Measurements from ENCODE around the gene TYW1.
"Not testable (repeated sequence)": the region's sequence is repeated elsewhere in the genome, so short reads cannot be mapped to it uniquely, and the experiment has no call there.

DNA sequence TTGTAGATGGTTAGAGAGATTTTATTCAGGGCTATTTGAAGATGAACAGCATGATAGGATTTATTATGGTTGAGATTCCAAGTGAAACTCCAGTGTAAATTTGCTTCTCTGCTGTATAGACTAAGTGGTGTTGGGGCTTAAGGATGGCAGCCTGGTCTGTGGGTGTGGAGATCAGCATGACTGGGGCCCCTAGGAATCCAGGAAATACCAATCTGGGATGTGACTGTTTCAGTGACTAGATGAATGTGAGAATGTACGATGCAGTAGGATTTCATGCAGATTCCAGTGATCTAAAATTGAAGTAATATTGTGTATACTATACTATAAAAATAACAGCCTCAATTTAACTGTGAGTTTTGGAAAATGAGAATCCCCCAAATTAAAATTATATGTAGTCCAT lies 28.8 kb downstream of the TYW1 start:
- TF ChIP-seq EP300, POLR2AphosphoS5 (IDR thresholded peaks at IDR 0.05): not testable (repeated sequence)
- TF ChIP-seq, protein P1, sequence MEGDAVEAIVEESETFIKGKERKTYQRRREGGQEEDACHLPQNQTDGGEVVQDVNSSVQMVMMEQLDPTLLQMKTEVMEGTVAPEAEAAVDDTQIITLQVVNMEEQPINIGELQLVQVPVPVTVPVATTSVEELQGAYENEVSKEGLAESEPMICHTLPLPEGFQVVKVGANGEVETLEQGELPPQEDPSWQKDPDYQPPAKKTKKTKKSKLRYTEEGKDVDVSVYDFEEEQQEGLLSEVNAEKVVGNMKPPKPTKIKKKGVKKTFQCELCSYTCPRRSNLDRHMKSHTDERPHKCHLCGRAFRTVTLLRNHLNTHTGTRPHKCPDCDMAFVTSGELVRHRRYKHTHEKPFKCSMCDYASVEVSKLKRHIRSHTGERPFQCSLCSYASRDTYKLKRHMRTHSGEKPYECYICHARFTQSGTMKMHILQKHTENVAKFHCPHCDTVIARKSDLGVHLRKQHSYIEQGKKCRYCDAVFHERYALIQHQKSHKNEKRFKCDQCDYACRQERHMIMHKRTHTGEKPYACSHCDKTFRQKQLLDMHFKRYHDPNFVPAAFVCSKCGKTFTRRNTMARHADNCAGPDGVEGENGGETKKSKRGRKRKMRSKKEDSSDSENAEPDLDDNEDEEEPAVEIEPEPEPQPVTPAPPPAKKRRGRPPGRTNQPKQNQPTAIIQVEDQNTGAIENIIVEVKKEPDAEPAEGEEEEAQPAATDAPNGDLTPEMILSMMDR (IDR thresholded peaks at IDR 0.05), result not testable (repeated sequence)
